ENCODE results near the gene SRGAP3. TPM values are rescaled to one million over a fixed set of nuclear protein-coding genes. Genes with fewer than 3 reads are reported as not detected.

The SRGAP3 gene
- total RNA-seq, 1 experiment from 2014 or later, result 0.69 TPM

GRCh38 chr3:9047452-9048346, 201.7 kb downstream of the SRGAP3 start:
- H3K36me3 ChIP-seq (ENCODE audit: insufficient read depth, low read length, poor library complexity, severe bottlenecking), result no peaks in the 10 kb centered on the region
- no peaks in the 10 kb centered on the region for H3K4me1 ChIP-seq (ENCODE audit: insufficient read depth, low read length, poor library complexity, severe bottlenecking)
- POLR2A ChIA-PET (ENCODE audit: low non-redundant PET), result no interaction called here
- DNase-seq (ENCODE audit: low spot score), result no peak
- no TSS peak for BruUV-seq (replicated peaks)
- intact Hi-C loops (cut with micrococcal nuclease; ENCODE audit: unreplicated experiment), result no loop called here
- no peak overlapping the region for H3K27ac ChIP-seq (ENCODE audit: low read depth, low read length, poor library complexity, severe bottlenecking)
- no peak overlapping the region for H3K4me3 ChIP-seq (ENCODE audit: low read depth, low read length, poor library complexity, severe bottlenecking)
- CTCF ChIA-PET, result no interaction called here
- TF ChIP-seq CTCF (conservative IDR thresholded peaks at IDR 0.05; ENCODE audit: low read depth, low read length) (no peak), EZH2 (IDR thresholded peaks at IDR 0.05; ENCODE audit: borderline replicate concordance, low read depth, low read length, poor library complexity, severe bottlenecking) (no peak)
- H3K27me3 ChIP-seq (replicated peaks; ENCODE audit: insufficient read depth, low read depth, low read length, poor library complexity), result peaks cover 3% of the 10 kb centered on the region
- no peaks in the 10 kb centered on the region for H3K9me3 ChIP-seq (ENCODE audit: low read depth, low read length, poor library complexity, severe bottlenecking)

- Histone ChIP-seq H3K36me3 (ENCODE audit: insufficient read depth, low read length, poor library complexity, severe bottlenecking) (no peaks in the 10 kb centered on the region), H3K27ac (ENCODE audit: low read depth, low read length, poor library complexity, severe bottlenecking) (no peak overlapping the region), H3K27me3 (replicated peaks; ENCODE audit: insufficient read depth, low read depth, low read length, poor library complexity) (peaks cover 11% of the 10 kb centered on the region), H3K4me1 (ENCODE audit: insufficient read depth, low read length, poor library complexity, severe bottlenecking) (no peaks in the 10 kb centered on the region), H3K4me3 (ENCODE audit: low read depth, low read length, poor library complexity, severe bottlenecking) (no peak overlapping the region), H3K9me3 (ENCODE audit: low read depth, low read length, poor library complexity, severe bottlenecking) (no peaks in the 10 kb centered on the region)
- CTCF ChIA-PET, result no interaction called here
- POLR2A ChIA-PET (ENCODE audit: low non-redundant PET), result no interaction called here
- no peak for DNase-seq (ENCODE audit: low spot score)
- intact Hi-C loops (cut with micrococcal nuclease; ENCODE audit: unreplicated experiment), result no loop called here
- no peak for TF ChIP-seq CTCF (conservative IDR thresholded peaks at IDR 0.05; ENCODE audit: low read depth, low read length)
- no peak for TF ChIP-seq EZH2 (IDR thresholded peaks at IDR 0.05; ENCODE audit: borderline replicate concordance, low read depth, low read length, poor library complexity, severe bottlenecking)
- no TSS peak for BruUV-seq (replicated peaks)
Measured at GRCh38 chr3:9045371-9045770, 204.1 kb downstream of the SRGAP3 start.

- intact Hi-C loops (cut with micrococcal nuclease; ENCODE audit: unreplicated experiment), result no loop called here
- CTCF ChIA-PET, result no interaction called here
- TF ChIP-seq EZH2 (IDR thresholded peaks at IDR 0.05; ENCODE audit: borderline replicate concordance, low read depth, low read length, poor library complexity, severe bottlenecking) (no peak), CTCF (conservative IDR thresholded peaks at IDR 0.05; ENCODE audit: low read depth, low read length) (no peak)
- no peak for DNase-seq (ENCODE audit: low spot score)
- no TSS peak for BruUV-seq (replicated peaks)
- Histone ChIP-seq H3K27ac (ENCODE audit: low read depth, low read length, poor library complexity, severe bottlenecking) (no peak overlapping the region), H3K36me3 (ENCODE audit: insufficient read depth, low read length, poor library complexity, severe bottlenecking) (no peaks in the 10 kb centered on the region), H3K4me3 (ENCODE audit: low read depth, low read length, poor library complexity, severe bottlenecking) (no peak overlapping the region), H3K4me1 (ENCODE audit: insufficient read depth, low read length, poor library complexity, severe bottlenecking) (no peaks in the 10 kb centered on the region), H3K9me3 (ENCODE audit: low read depth, low read length, poor library complexity, severe bottlenecking) (no peaks in the 10 kb centered on the region), H3K27me3 (replicated peaks; ENCODE audit: insufficient read depth, low read depth, low read length, poor library complexity) (peaks cover 23% of the 10 kb centered on the region)
- POLR2A ChIA-PET (ENCODE audit: low non-redundant PET), result no interaction called here
Measured at GRCh38 chr3:9043063-9043462, 206.4 kb downstream of the SRGAP3 start.

Measured in A673 (cell line).